ENCODE data around the gene HDX. TPM values are rescaled to one million over a fixed set of nuclear protein-coding genes. Genes with fewer than 3 reads are reported as not detected.
A peak's percentile ranks its signal among the peaks of the same experiment; 100 is the strongest.
"Not testable (repeated sequence)": the region's sequence is repeated elsewhere in the genome, so short reads cannot be mapped to it uniquely, and the experiment has no call there.

The HDX gene
- total RNA-seq (2022) = 6.4 and 6.6 TPM in 2 replicates
- percentile 65 among the genes with signal in this experiment for Bru-seq, nascent RNA
- BruChase-seq, experiment 1, labeled RNA remaining after a 6-hour chase = percentile 44 among the genes with signal in this experiment
- BruChase-seq, experiment 2, labeled RNA remaining after a 2-hour chase = percentile 56 among the genes with signal in this experiment
- long read RNA-seq, full-length matches to known transcripts = 6 of 8 reads
- long read RNA-seq, partial matches to known transcripts = 0 of 8 reads
- long read RNA-seq, other reads (novel, unspliced or antisense) = 2 of 8 reads

- no peaks in the 10 kb centered on the region for H3K27me3 Mint-ChIP-seq (ENCODE audit: insufficient read depth, unreplicated experiment)
- no peaks in the 10 kb centered on the region for H3K9me3 Mint-ChIP-seq (ENCODE audit: unreplicated experiment)
- H3K4me3 Mint-ChIP-seq (ENCODE audit: unreplicated experiment) = peak within 1 kb of the TSS; percentile 87
- POLR2A ChIA-PET = interaction anchor here (1.2 kb wide), 1 partner anchor 99 kb away, joined by 3 read pairs; no protein-coding TSS in a partner anchor
- TF ChIP-seq CTCF (IDR thresholded peaks at IDR 0.05; ENCODE audit: unreplicated experiment) = no peak
- TSS peak; percentile 46 for BruUV-seq (replicated peaks)
- intact Hi-C loops (cut with micrococcal nuclease) = no loop called here
- H3K4me1 Mint-ChIP-seq (ENCODE audit: insufficient read depth, unreplicated experiment) = peaks cover 6% of the 10 kb centered on the region
- peak; percentile 88 for DNase-seq (ENCODE audit: unreplicated experiment)
- H3K27ac Mint-ChIP-seq (ENCODE audit: low read depth, unreplicated experiment) = peak within 1 kb of the TSS; percentile 91
- CTCF ChIA-PET = no interaction called here
- no peaks in the 10 kb centered on the region for H3K36me3 Mint-ChIP-seq (ENCODE audit: insufficient read depth, unreplicated experiment)
Measured at GRCh38 chrX:84501798-84502628, at the start of gene HDX. HDX (minus strand) TSS chrX:84502453; CDS start chrX:84475397, 27,056 bp downstream.

DNA sequence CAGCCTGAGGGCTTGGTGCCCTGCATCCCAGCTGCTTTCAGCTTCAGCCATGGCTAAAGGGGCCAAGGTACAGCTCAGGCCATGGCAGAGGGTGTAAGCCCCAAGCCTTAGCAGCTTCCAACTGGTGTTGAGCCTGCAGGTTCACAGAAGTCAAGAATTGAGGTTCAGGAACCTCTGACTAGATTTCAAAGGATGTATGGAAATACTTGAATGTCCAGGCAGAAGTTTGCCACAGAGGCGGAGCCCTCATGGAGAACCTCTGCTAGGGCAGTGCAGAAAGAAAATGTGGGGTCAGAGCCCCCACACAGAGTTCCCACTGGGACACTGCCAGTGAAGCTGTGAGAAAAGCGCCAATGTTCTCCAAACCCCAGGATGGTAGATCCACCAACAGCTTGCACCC lies 39.1 kb upstream of the HDX start:
- H3K9me3 Mint-ChIP-seq (ENCODE audit: unreplicated experiment) = peaks cover 24% of the 10 kb centered on the region
- H3K27me3 Mint-ChIP-seq (ENCODE audit: insufficient read depth, unreplicated experiment); BruUV-seq (replicated peaks); intact Hi-C loops (cut with micrococcal nuclease); POLR2A ChIA-PET; DNase-seq (ENCODE audit: unreplicated experiment); H3K27ac Mint-ChIP-seq (ENCODE audit: low read depth, unreplicated experiment); H3K4me1 Mint-ChIP-seq (ENCODE audit: insufficient read depth, unreplicated experiment); H3K4me3 Mint-ChIP-seq (ENCODE audit: unreplicated experiment); H3K36me3 Mint-ChIP-seq (ENCODE audit: insufficient read depth, unreplicated experiment): not testable (repeated sequence)
- CTCF ChIA-PET = interaction anchor here (0.6 kb wide), 1 partner anchor 1838 kb away, joined by 3 read pairs; no protein-coding TSS in a partner anchor

- H3K27ac Mint-ChIP-seq (ENCODE audit: low read depth, unreplicated experiment); H3K27me3 Mint-ChIP-seq (ENCODE audit: insufficient read depth, unreplicated experiment); H3K4me1 Mint-ChIP-seq (ENCODE audit: insufficient read depth, unreplicated experiment); intact Hi-C loops (cut with micrococcal nuclease); H3K4me3 Mint-ChIP-seq (ENCODE audit: unreplicated experiment); POLR2A ChIA-PET; H3K36me3 Mint-ChIP-seq (ENCODE audit: insufficient read depth, unreplicated experiment); CTCF ChIA-PET; DNase-seq (ENCODE audit: unreplicated experiment); BruUV-seq (replicated peaks): not testable (repeated sequence)
- peaks cover 20% of the 10 kb centered on the region for H3K9me3 Mint-ChIP-seq (ENCODE audit: unreplicated experiment)
Measured at GRCh38 chrX:84537627-84538026, 35.4 kb upstream of the HDX start.

- Mint-ChIP-seq H3K27ac (ENCODE audit: low read depth, unreplicated experiment) (no peak overlapping the region), H3K4me1 (ENCODE audit: insufficient read depth, unreplicated experiment) (no peaks in the 10 kb centered on the region), H3K36me3 (ENCODE audit: insufficient read depth, unreplicated experiment) (peaks cover 7% of the 10 kb centered on the region), H3K4me3 (ENCODE audit: unreplicated experiment) (no peak overlapping the region), H3K9me3 (ENCODE audit: unreplicated experiment) (no peaks in the 10 kb centered on the region), H3K27me3 (ENCODE audit: insufficient read depth, unreplicated experiment) (no peaks in the 10 kb centered on the region)
- DNase-seq (ENCODE audit: unreplicated experiment) = no peak
- POLR2A ChIA-PET = no interaction called here
- TF ChIP-seq CTCF (IDR thresholded peaks at IDR 0.05; ENCODE audit: unreplicated experiment) = no peak
- intact Hi-C loops (cut with micrococcal nuclease) = no loop called here
- no TSS peak for BruUV-seq (replicated peaks)
- CTCF ChIA-PET = no interaction called here
Measured at GRCh38 chrX:84488426-84488825, 13.8 kb downstream of the HDX start.
